WTC11 (cell line): ENCODE measurements around the gene PTPRH. TPM values are rescaled to one million over a fixed set of nuclear protein-coding genes. Genes with fewer than 3 reads are reported as not detected.
"Not testable (repeated sequence)": the region's sequence is repeated elsewhere in the genome, so short reads cannot be mapped to it uniquely, and the experiment has no call there.

Experiments used
- ATAC-seq: fragments of 200-7000 bp; cut with Tn5 transposase; 2 replicates; pipeline ENCODE4 v1.10.0; 2021; ENCODE audit warnings: mild to moderate bottlenecking, moderate library complexity
- CTCF ChIA-PET: fragments of 300-600 bp; sonication (Branson Sonifier 250); formaldehyde crosslinking; loops from one replicate; lab custom pipeline; 2021; ENCODE audit warnings: antibody characterized with exemption; lab: Charles Lee
- POLR2A ChIA-PET: fragments of 350-600 bp; sonication (Branson Sonifier 250); formaldehyde crosslinking; loops from one replicate; lab custom pipeline; 2021; ENCODE audit warnings: antibody characterized with exemption; lab: Charles Lee
- DNase-seq: peaks from one replicate; pipeline ENCODE4 v3.0.0; 2021; ENCODE audit warnings: low spot score
- H3K27ac Mint-ChIP-seq: 2 replicates; pipeline ENCODE4 v1.8.0; 2021; ENCODE audit warnings: mixed read lengths
- H3K27me3 Mint-ChIP-seq: 2 replicates; pipeline ENCODE4 v1.8.0; 2021; ENCODE audit warnings: low read depth, mild to moderate bottlenecking, moderate library complexity, mixed read lengths
- H3K36me3 Mint-ChIP-seq: 2 replicates; pipeline ENCODE4 v1.8.0; 2021; ENCODE audit warnings: mixed read lengths
- H3K4me1 Mint-ChIP-seq: 2 replicates; pipeline ENCODE4 v1.8.0; 2022; ENCODE audit warnings: mixed read lengths
- H3K4me3 Mint-ChIP-seq: 2 replicates; pipeline ENCODE4 v1.8.0; 2021; ENCODE audit warnings: mild to moderate bottlenecking, moderate library complexity, mixed read lengths
- H3K9me3 Mint-ChIP-seq: 2 replicates; pipeline ENCODE4 v1.8.0; 2021; ENCODE audit warnings: mixed read lengths
- GABPB1 ChIP-seq: sonication (generic); formaldehyde crosslinking; IDR thresholded peaks from 2 replicates; pipeline ENCODE4 v1.8.1; 2023; ENCODE audit warnings: mild to moderate bottlenecking, missing genetic modification reagents
- JUN ChIP-seq: sonication (generic); formaldehyde crosslinking; IDR thresholded peaks from 2 replicates; pipeline ENCODE4 v1.8.0; 2023; ENCODE audit warnings: mild to moderate bottlenecking, missing genetic modification reagents
- KAT7 ChIP-seq: sonication (generic); formaldehyde crosslinking; IDR thresholded peaks from 2 replicates; pipeline ENCODE4 v1.8.1; 2023; ENCODE audit warnings: missing genetic modification reagents, mild to moderate bottlenecking, borderline replicate concordance
- NR2C2 ChIP-seq: sonication (generic); formaldehyde crosslinking; IDR thresholded peaks from 2 replicates; pipeline ENCODE4 v1.8.0; 2022; ENCODE audit warnings: mild to moderate bottlenecking, missing genetic modification reagents
- SMAD4 ChIP-seq: sonication (generic); formaldehyde crosslinking; IDR thresholded peaks from 2 replicates; pipeline ENCODE4 v1.8.0; 2022; ENCODE audit warnings: mild to moderate bottlenecking, missing genetic modification reagents
- ZNF138 ChIP-seq: sonication (generic); formaldehyde crosslinking; conservative IDR thresholded peaks from 2 replicates; pipeline ENCODE4 v1.8.1; 2022; ENCODE audit warnings: mild to moderate bottlenecking, moderate library complexity, missing genetic modification reagents
- ZNF232 ChIP-seq: sonication (generic); formaldehyde crosslinking; IDR thresholded peaks from 2 replicates; pipeline ENCODE4 v1.8.0; 2022; ENCODE audit warnings: mild to moderate bottlenecking, missing genetic modification reagents
- total RNA-seq: library from RNA; stranded (reverse); gene quantifications from 3 replicates; pipeline ENCODE4 v1.2.3, GENCODE V29; 2021
- TF ChIP-seq, protein P1 (sequence below): fragments of 250-450 bp; sonication (Bioruptor Pico); IDR thresholded peaks from 2 replicates; pipeline ENCODE4 v1.9.0; 2021; ENCODE audit warnings: mild to moderate bottlenecking, borderline replicate concordance
- TF ChIP-seq, protein P2 (sequence below): sonication (generic); formaldehyde crosslinking; IDR thresholded peaks from 2 replicates; pipeline ENCODE4 v1.8.0; 2022; ENCODE audit warnings: mild to moderate bottlenecking, missing genetic modification reagents
- TF ChIP-seq, protein P3 (sequence below): sonication (generic); formaldehyde crosslinking; IDR thresholded peaks from 2 replicates; pipeline ENCODE4 v1.8.1; 2022; ENCODE audit warnings: missing genetic modification reagents, borderline replicate concordance
- TF ChIP-seq, protein P4 (sequence below): fragments of 250-450 bp; sonication (Bioruptor Pico); IDR thresholded peaks from 2 replicates; pipeline ENCODE4 v1.9.0; 2021; ENCODE audit warnings: mild to moderate bottlenecking

The PTPRH gene
- total RNA-seq, 1 experiment from 2014 or later = 0.63 TPM

DNA sequence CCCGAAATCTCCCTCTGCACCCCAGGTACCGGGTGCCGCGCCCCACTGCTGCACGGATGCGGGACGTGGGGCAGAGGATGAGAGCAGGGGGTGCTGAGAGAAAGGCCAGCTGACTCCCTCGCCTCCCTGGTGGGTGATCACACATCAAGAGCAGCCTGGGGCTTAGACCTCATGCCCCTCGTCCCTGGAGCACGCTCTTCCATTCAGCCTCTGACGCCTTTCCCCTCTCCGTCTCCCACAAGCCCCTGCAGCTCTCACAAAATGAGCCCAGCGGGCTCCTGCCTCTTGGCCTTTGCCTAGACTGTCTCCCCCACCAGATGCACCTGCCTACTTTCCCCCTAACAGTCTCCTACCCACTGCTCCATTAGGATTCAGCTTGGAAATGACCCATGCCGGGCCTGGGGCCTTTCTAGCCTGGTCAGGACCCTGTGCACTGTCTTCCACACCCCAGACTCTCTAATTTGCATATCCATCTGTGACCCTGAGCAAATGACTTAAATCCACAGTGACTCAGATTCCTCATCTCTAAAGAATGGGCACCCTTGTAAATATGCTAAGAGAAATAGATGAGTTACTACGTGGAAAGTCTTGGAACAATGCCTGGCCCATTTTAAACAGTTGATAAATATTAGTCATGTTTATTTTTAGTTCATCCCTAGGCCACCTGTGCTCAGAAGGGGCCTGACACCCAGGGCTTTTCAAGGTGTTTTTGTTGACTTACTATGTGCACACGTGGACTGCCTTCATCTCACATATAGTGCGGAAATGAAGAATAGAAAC is 582 bp upstream of the PTPRH start (continued):
- TF ChIP-seq, protein P1, sequence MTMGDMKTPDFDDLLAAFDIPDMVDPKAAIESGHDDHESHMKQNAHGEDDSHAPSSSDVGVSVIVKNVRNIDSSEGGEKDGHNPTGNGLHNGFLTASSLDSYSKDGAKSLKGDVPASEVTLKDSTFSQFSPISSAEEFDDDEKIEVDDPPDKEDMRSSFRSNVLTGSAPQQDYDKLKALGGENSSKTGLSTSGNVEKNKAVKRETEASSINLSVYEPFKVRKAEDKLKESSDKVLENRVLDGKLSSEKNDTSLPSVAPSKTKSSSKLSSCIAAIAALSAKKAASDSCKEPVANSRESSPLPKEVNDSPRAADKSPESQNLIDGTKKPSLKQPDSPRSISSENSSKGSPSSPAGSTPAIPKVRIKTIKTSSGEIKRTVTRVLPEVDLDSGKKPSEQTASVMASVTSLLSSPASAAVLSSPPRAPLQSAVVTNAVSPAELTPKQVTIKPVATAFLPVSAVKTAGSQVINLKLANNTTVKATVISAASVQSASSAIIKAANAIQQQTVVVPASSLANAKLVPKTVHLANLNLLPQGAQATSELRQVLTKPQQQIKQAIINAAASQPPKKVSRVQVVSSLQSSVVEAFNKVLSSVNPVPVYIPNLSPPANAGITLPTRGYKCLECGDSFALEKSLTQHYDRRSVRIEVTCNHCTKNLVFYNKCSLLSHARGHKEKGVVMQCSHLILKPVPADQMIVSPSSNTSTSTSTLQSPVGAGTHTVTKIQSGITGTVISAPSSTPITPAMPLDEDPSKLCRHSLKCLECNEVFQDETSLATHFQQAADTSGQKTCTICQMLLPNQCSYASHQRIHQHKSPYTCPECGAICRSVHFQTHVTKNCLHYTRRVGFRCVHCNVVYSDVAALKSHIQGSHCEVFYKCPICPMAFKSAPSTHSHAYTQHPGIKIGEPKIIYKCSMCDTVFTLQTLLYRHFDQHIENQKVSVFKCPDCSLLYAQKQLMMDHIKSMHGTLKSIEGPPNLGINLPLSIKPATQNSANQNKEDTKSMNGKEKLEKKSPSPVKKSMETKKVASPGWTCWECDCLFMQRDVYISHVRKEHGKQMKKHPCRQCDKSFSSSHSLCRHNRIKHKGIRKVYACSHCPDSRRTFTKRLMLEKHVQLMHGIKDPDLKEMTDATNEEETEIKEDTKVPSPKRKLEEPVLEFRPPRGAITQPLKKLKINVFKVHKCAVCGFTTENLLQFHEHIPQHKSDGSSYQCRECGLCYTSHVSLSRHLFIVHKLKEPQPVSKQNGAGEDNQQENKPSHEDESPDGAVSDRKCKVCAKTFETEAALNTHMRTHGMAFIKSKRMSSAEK (CRISPR knock-in tag) = no peak
- no peak for TF ChIP-seq NR2C2 (CRISPR knock-in tag)
- no peak for TF ChIP-seq ZNF232
- no peak for TF ChIP-seq JUN
- no peak for TF ChIP-seq SMAD4 (CRISPR knock-in tag)
- TF ChIP-seq, all 79 proteins: peak for 0

DNA sequence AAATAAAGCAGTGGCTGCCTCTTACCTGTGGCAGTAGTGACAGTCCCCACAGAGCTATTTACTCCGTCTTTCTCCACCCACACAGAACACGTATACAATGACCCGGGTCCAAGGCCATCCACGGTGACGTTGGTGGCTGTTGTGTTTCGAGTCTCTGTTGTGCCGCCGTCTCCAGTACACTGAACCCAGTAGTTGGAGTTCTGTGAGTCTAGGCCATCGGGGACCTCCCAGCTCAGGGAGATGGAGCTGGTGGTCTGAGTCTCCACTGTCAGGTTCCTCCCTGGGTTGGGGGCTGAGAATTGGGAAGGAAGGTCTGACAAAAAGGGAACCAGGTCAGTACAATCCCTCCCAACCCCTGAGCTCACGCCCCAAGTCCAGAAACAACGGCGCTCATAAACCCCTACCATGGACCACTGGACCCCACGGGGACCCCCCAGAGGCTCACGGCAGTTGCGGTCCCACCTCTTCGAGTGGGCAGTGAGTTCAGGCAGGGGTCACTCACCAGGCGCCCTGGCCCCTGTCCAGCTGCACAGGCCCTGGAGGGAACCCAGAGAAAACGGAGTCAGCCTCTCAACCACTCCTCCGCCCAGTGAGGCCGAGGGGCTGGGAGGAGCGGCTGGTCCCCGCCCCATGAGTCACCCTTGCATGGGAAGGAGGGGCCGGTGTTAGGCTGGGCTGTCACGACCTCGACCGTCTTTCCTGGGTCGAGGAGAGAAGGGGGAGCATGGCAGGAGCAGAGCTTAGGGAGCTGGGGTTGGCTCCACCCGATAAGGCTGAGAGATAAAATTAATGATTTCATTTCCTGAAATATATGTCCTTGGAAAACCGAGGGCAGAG is 2.4 kb downstream of the PTPRH start:
- TF ChIP-seq NR2C2 (CRISPR knock-in tag) (no peak), KAT7 (CRISPR knock-in tag) (no peak), ZNF138 (CRISPR knock-in tag) (no peak), GABPB1 (CRISPR knock-in tag) (peak; percentile 47)
- TF ChIP-seq, protein P2, sequence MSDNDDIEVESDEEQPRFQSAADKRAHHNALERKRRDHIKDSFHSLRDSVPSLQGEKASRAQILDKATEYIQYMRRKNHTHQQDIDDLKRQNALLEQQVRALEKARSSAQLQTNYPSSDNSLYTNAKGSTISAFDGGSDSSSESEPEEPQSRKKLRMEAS (CRISPR knock-in tag) = no peak
- TF ChIP-seq, protein P3, sequence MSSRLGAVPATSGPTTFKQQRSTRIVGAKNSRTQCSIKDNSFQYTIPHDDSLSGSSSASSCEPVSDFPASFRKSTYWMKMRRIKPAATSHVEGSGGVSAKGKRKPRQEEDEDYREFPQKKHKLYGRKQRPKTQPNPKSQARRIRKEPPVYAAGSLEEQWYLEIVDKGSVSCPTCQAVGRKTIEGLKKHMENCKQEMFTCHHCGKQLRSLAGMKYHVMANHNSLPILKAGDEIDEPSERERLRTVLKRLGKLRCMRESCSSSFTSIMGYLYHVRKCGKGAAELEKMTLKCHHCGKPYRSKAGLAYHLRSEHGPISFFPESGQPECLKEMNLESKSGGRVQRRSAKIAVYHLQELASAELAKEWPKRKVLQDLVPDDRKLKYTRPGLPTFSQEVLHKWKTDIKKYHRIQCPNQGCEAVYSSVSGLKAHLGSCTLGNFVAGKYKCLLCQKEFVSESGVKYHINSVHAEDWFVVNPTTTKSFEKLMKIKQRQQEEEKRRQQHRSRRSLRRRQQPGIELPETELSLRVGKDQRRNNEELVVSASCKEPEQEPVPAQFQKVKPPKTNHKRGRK (CRISPR knock-in tag) = no peak
- TF ChIP-seq, protein P4, sequence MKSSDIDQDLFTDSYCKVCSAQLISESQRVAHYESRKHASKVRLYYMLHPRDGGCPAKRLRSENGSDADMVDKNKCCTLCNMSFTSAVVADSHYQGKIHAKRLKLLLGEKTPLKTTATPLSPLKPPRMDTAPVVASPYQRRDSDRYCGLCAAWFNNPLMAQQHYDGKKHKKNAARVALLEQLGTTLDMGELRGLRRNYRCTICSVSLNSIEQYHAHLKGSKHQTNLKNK (CRISPR knock-in tag) = no peak
- ATAC-seq = peak; percentile 99
- Mint-ChIP-seq H3K36me3 (no peaks in the 10 kb centered on the region), H3K4me3 (peak overlapping the region; percentile 54), H3K27ac (peak overlapping the region; percentile 63; the same call in 1 of the 2 replicates), H3K9me3 (peaks cover 5% of the 10 kb centered on the region), H3K27me3 (peaks cover 47% of the 10 kb centered on the region), H3K4me1 (peaks cover 8% of the 10 kb centered on the region)
- CTCF ChIA-PET = interaction anchor here (1.0 to 1.3 kb wide), 4 partner anchors 14 to 60 kb away, joined by 3 to 4 read pairs (median 3); partner anchors contain the start of gene DNAAF3
- DNase-seq = peak; percentile 72
- POLR2A ChIA-PET = interaction anchor here (0.7 kb wide), 1 partner anchor 532 kb away, joined by 5 read pairs; no protein-coding TSS in a partner anchor

DNA sequence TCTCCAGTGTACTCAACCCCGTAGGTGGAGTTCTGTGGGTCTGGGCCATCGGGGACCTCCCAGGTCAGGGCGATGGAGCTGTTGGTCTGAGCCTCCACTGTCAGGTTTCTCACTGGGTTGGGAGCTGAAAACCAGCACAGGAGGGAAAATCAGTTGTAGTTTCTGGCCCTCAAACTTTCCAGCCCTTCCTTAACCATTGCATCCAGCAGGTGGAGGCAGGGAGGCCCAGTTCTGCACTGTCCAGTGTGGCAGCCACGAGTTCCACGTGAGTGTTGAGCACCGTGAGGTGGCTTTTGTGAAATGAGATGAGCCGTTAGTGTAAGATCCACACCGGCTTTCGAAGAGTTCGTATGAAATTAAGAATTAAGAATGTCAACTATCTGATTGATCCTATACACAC is 7.1 kb downstream of the PTPRH start:
- DNase-seq, ATAC-seq, CTCF ChIA-PET, H3K4me1 Mint-ChIP-seq, H3K36me3 Mint-ChIP-seq, H3K4me3 Mint-ChIP-seq, H3K27ac Mint-ChIP-seq, H3K9me3 Mint-ChIP-seq, POLR2A ChIA-PET: not testable (repeated sequence)
- peaks cover 56% of the 10 kb centered on the region for H3K27me3 Mint-ChIP-seq
